ENCODE data around the gene RARB.

Gene RARB

GRCh38 chr3:25584011-25584789 is 156.1 kb downstream of the RARB start:
- POLR2A ChIA-PET: no interaction called here

GRCh38 chr3:25585361-25586166 is 157.5 kb downstream of the RARB start:
- CTCF ChIA-PET: interaction anchor here (0.8 to 1.1 kb wide), 2 partner anchors 8 to 11 kb away, joined by 3 read pairs; no protein-coding TSS in a partner anchor
- H3K27ac ChIP-seq (ENCODE audit: extremely low read depth, low read depth, low read length): no peak overlapping the region
- POLR2A ChIA-PET: no interaction called here
- no peak overlapping the region for H3K4me3 ChIP-seq (ENCODE audit: low read depth, low read length)
- no peaks in the 10 kb centered on the region for H3K4me1 ChIP-seq (ENCODE audit: control insufficient read depth, insufficient read depth, low read length)
- H3K36me3 ChIP-seq (ENCODE audit: control insufficient read depth in 2 of 2, insufficient read depth in 1 of 2, low read length in 2 of 2): no peaks in the 10 kb centered on the region
- TF ChIP-seq ZNF843 (tag by site-specific recombination; IDR thresholded peaks at IDR 0.05) (no peak), ZNF16 (tag by site-specific recombination; IDR thresholded peaks at IDR 0.05; ENCODE audit: low read depth) (no peak), SCRT2 (tag by site-specific recombination; IDR thresholded peaks at IDR 0.05) (peak; percentile 51; the same call in 1 of the 2 replicates), ZFHX2 (tag by site-specific recombination; conservative IDR thresholded peaks at IDR 0.05) (0 out of 2 replicates have a peak, but pooled peaks have one; percentile 6), ZNF677 (tag by site-specific recombination; IDR thresholded peaks at IDR 0.05) (no peak)
- no peaks in the 10 kb centered on the region for H3K9me3 ChIP-seq (ENCODE audit: control insufficient read depth, insufficient read depth, low read depth, low read length)

More at GRCh38 chr3:25584011-25584789, 156.1 kb downstream of the RARB start:
- H3K4me1 ChIP-seq (ENCODE audit: control insufficient read depth, insufficient read depth, low read length): no peaks in the 10 kb centered on the region
- no peak overlapping the region for H3K4me3 ChIP-seq (ENCODE audit: low read depth, low read length)
- H3K9me3 ChIP-seq (ENCODE audit: control insufficient read depth, insufficient read depth, low read depth, low read length): no peaks in the 10 kb centered on the region
- TF ChIP-seq ZNF623 (tag by site-specific recombination; IDR thresholded peaks at IDR 0.05) (peak; percentile 26; the same call in 1 of the 2 replicates), ZNF514 (tag by site-specific recombination; IDR thresholded peaks at IDR 0.05) (no peak)
- H3K27ac ChIP-seq (ENCODE audit: extremely low read depth, low read depth, low read length): no peak overlapping the region
- CTCF ChIA-PET: no interaction called here
- H3K36me3 ChIP-seq (ENCODE audit: control insufficient read depth in 2 of 2, insufficient read depth in 1 of 2, low read length in 2 of 2): no peaks in the 10 kb centered on the region

GRCh38 chr3:25586167-25586505 is 158.1 kb downstream of the RARB start:
- ChIA-PET CTCF (interaction anchor here (0.8 to 1.1 kb wide), 2 partner anchors 8 to 11 kb away, joined by 3 read pairs; no protein-coding TSS in a partner anchor), POLR2A (no interaction called here)
- Histone ChIP-seq H3K27ac (ENCODE audit: extremely low read depth, low read depth, low read length) (no peak overlapping the region), H3K9me3 (ENCODE audit: control insufficient read depth, insufficient read depth, low read depth, low read length) (no peaks in the 10 kb centered on the region), H3K4me3 (ENCODE audit: low read depth, low read length) (no peak overlapping the region), H3K36me3 (ENCODE audit: control insufficient read depth in 2 of 2, insufficient read depth in 1 of 2, low read length in 2 of 2) (no peaks in the 10 kb centered on the region), H3K4me1 (ENCODE audit: control insufficient read depth, insufficient read depth, low read length) (no peaks in the 10 kb centered on the region)
- TF ChIP-seq ZFP69B (tag by site-specific recombination; IDR thresholded peaks at IDR 0.05) (no peak), ZNF621 (tag by site-specific recombination; IDR thresholded peaks at IDR 0.05) (no peak), ZNF280D (tag by site-specific recombination; IDR thresholded peaks at IDR 0.05) (no peak), TSHZ1 (tag by site-specific recombination; IDR thresholded peaks at IDR 0.05; ENCODE audit: borderline replicate concordance) (no peak), SCRT2 (tag by site-specific recombination; IDR thresholded peaks at IDR 0.05) (no peak), ZNF549 (tag by site-specific recombination; IDR thresholded peaks at IDR 0.05) (no peak), ZBTB48 (tag by site-specific recombination; IDR thresholded peaks at IDR 0.05) (no peak), ZNF26 (tag by site-specific recombination; IDR thresholded peaks at IDR 0.05) (no peak), ZNF394 (tag by site-specific recombination; IDR thresholded peaks at IDR 0.05; ENCODE audit: borderline replicate concordance) (no peak), ZNF791 (tag by site-specific recombination; IDR thresholded peaks at IDR 0.05) (no peak), ZNF175 (tag by site-specific recombination; IDR thresholded peaks at IDR 0.05) (no peak), ZNF473 (tag by site-specific recombination; IDR thresholded peaks at IDR 0.05) (no peak), ZNF48 (tag by site-specific recombination; IDR thresholded peaks at IDR 0.05) (no peak), WT1 (tag by site-specific recombination; IDR thresholded peaks at IDR 0.05) (no peak), HOXD13 (CRISPR knock-in tag; IDR thresholded peaks at IDR 0.05; ENCODE audit: borderline replicate concordance) (no peak), ZNF521 (tag by site-specific recombination; IDR thresholded peaks at IDR 0.05) (no peak)
